Thoracic aorta (tissue), 2 donors: ENCODE data around the gene SEMA6D. TPM values are rescaled to one million over a fixed set of nuclear protein-coding genes. Genes with fewer than 3 reads are reported as not detected.

Experiments used
- ATAC-seq: fragments of 150-250 bp; one replicate; pipeline ENCODE4 v1.8.0; 2017; ENCODE audit warnings: low read depth; ENCODE audit not compliant: insufficient number of reproducible peaks, low FRiP score
- DNase-seq: peaks from one replicate; pipeline ENCODE4 v3.0.0-alpha.2; 2020; ENCODE audit warnings: low spot score
- H3K27ac ChIP-seq, 2 donors: fragments of 200-600 bp; sonication (generic); 1 replicate in 1 of 2; 2 replicates in 1 of 2; pipeline ENCODE4 v1.5.1; 2016; ENCODE audit warnings: mild to moderate bottlenecking in 2 of 2, moderate library complexity in 2 of 2
- H3K27me3 ChIP-seq: fragments of 200-600 bp; sonication (generic); replicated peaks from 2 replicates; pipeline ENCODE4 v1.6.0; 2016; ENCODE audit warnings: mild to moderate bottlenecking; ENCODE audit not compliant: insufficient read depth
- H3K36me3 ChIP-seq: fragments of 200-600 bp; sonication (generic); one replicate; pipeline ENCODE4 v1.5.1; 2016
- H3K4me1 ChIP-seq, 2 donors: fragments of 200-600 bp; sonication (generic); 1 replicate in 1 of 2; 2 replicates in 1 of 2; pipeline versions ENCODE4 v1.5.1 to v1.6.0; 2016; ENCODE audit warnings: low read depth in 2 of 2, mild to moderate bottlenecking in 1 of 2; ENCODE audit not compliant: control insufficient read depth in 1 of 2
- H3K4me3 ChIP-seq: fragments of 200-600 bp; sonication (generic); 2 replicates; pipeline ENCODE4 v1.5.1; 2016; ENCODE audit warnings: mild to moderate bottlenecking
- H3K9me3 ChIP-seq: fragments of 200-600 bp; sonication (generic); 2 replicates; pipeline ENCODE4 v1.5.1; 2016
- CTCF ChIP-seq: fragments of 200-600 bp; sonication (generic); IDR thresholded peaks from one replicate; pipeline ENCODE4 v1.5.1; 2019; ENCODE audit warnings: antibody characterized with exemption
- total RNA-seq, 2 donors: library from RNA; depleted of rRNA; stranded (reverse); fragments of >200 nt; gene quantifications; one replicate each; pipeline versions ENCODE4 v1.1.0 to v1.2.3, GENCODE V29; 2016

Gene SEMA6D
- total RNA-seq, 2 donors from 2014 or later: 12.9 to 15.3 TPM

- TF ChIP-seq CTCF: no peak
- H3K4me3 ChIP-seq: no peak overlapping the region
- H3K27me3 ChIP-seq: no peaks in the 10 kb centered on the region
- no peaks in the 10 kb centered on the region for H3K9me3 ChIP-seq
- H3K4me1 ChIP-seq: no peaks in the 10 kb centered on the region
- H3K27ac ChIP-seq: no peak overlapping the region
- ATAC-seq: no peak
- no peaks in the 10 kb centered on the region for H3K36me3 ChIP-seq
- DNase-seq: no peak
Observed at GRCh38 chr15:47811172-47811571, 93.9 kb downstream of the SEMA6D start.

- no peak for DNase-seq
- ATAC-seq: no peak
- TF ChIP-seq CTCF: no peak
Observed at GRCh38 chr15:47812470-47812999, 95.2 kb downstream of the SEMA6D start.

GRCh38 chr15:47813748-47814384 is 96.6 kb downstream of the SEMA6D start:
- no peak overlapping the region for H3K27ac ChIP-seq
- ATAC-seq (no peak), DNase-seq (no peak)
- no peak for TF ChIP-seq CTCF
- H3K9me3 ChIP-seq: no peaks in the 10 kb centered on the region
- H3K27me3 ChIP-seq: no peaks in the 10 kb centered on the region
- no peak overlapping the region for H3K4me3 ChIP-seq
- H3K4me1 ChIP-seq: no peaks in the 10 kb centered on the region
- H3K36me3 ChIP-seq: no peaks in the 10 kb centered on the region

More at GRCh38 chr15:47812470-47812999, 95.2 kb downstream of the SEMA6D start:
- no peaks in the 10 kb centered on the region for H3K4me1 ChIP-seq
- no peaks in the 10 kb centered on the region for H3K27me3 ChIP-seq
- H3K9me3 ChIP-seq: no peaks in the 10 kb centered on the region
- H3K27ac ChIP-seq: no peak overlapping the region
- no peaks in the 10 kb centered on the region for H3K36me3 ChIP-seq
- H3K4me3 ChIP-seq: no peak overlapping the region

- Histone ChIP-seq H3K4me3 (no peak overlapping the region), H3K27ac (no peak overlapping the region), H3K36me3 (no peaks in the 10 kb centered on the region), H3K27me3 (no peaks in the 10 kb centered on the region), H3K4me1 (no peaks in the 10 kb centered on the region), H3K9me3 (no peaks in the 10 kb centered on the region)
- ATAC-seq (no peak), DNase-seq (no peak)
- TF ChIP-seq CTCF: no peak
Observed at GRCh38 chr15:47814620-47815019, 97.3 kb downstream of the SEMA6D start.

- no peaks in the 10 kb centered on the region for H3K27me3 ChIP-seq
- H3K36me3 ChIP-seq: no peaks in the 10 kb centered on the region
Observed at GRCh38 chr15:47817969-47818548, 100.8 kb downstream of the SEMA6D start.

More at GRCh38 chr15:47817969-47818548, 100.8 kb downstream of the SEMA6D start:
- no peak for ATAC-seq
- no peak overlapping the region for H3K4me3 ChIP-seq
- DNase-seq: no peak
- H3K27ac ChIP-seq: no peak overlapping the region
- TF ChIP-seq CTCF: no peak
- H3K4me1 ChIP-seq: peaks cover 0 to 22% of the 10 kb centered on the region in 2 donors
- no peaks in the 10 kb centered on the region for H3K9me3 ChIP-seq
